SK-N-SH (cell line): Measurements from ENCODE around the gene STUB1. TPM values are rescaled to one million over a fixed set of nuclear protein-coding genes. Genes with fewer than 3 reads are reported as not detected.
A peak's percentile ranks its signal among the peaks of the same experiment; 100 is the strongest.

ENCODE experiments used
- CTCF ChIA-PET: fragments of 300-600, 350-600 bp; formaldehyde crosslinking; extraction: SDS; loops from one replicate; lab custom pipeline; 2021; lab: Yijun Ruan, JAX
- POLR2A ChIA-PET: fragments of 350-600 bp; sonication (Branson Sonifier 250); formaldehyde crosslinking; extraction: SDS; loops from one replicate; lab custom pipeline; 2020; ENCODE audit warnings: antibody characterized with exemption, inconsistent platforms; lab: Yijun Ruan, JAX
- DNase-seq: peaks from one replicate; pipeline ENCODE4 v3.0.0; 2012
- H2AFZ ChIP-seq: fragments of 200-600 bp; sonication (generic); 2 replicates; pipeline ENCODE4 v1.8.1; 2016; ENCODE audit warnings: antibody characterized with exemption, mild to moderate bottlenecking, low read depth
- H3F3A ChIP-seq: fragments of 200-600 bp; sonication (generic); replicated peaks from 2 replicates; pipeline ENCODE3; 2016; ENCODE audit warnings: antibody characterized with exemption, mild to moderate bottlenecking; ENCODE audit not compliant: insufficient read depth
- H3K27ac ChIP-seq, 2 experiments: fragments of 200-500 bp in 1 of 2; fragments of 200-600 bp in 1 of 2; sonication (Bioruptor generic) in 1 of 2; sonication (generic), shearing (Covaris generic) in 1 of 2; 2 replicates each; pipeline versions ENCODE4 v1.5.1 to v1.6.1; 2014 to 2016; ENCODE audit warnings: low read depth in 2 of 2, inconsistent platforms in 1 of 2, low read length in 1 of 2, mild to moderate bottlenecking in 1 of 2, mixed read lengths in 1 of 2
- H3K27me3 ChIP-seq: fragments of 200-600 bp; sonication (generic), shearing (Covaris generic); 2 replicates; pipeline ENCODE4 v1.6.1; 2016; ENCODE audit warnings: mixed run types; ENCODE audit not compliant: insufficient read depth
- H3K36me3 ChIP-seq, 2 experiments: fragments of 200-500 bp in 1 of 2; fragments of 200-600 bp in 1 of 2; sonication (Bioruptor generic) in 1 of 2; sonication (generic) in 1 of 2; replicated peaks in 1 of 2; 2 replicates each; pipeline versions ENCODE3 to v1.5.1; 2014 to 2016; ENCODE audit warnings: low read length in 1 of 2, mild to moderate bottlenecking in 1 of 2; ENCODE audit not compliant: insufficient read depth in 2 of 2, control insufficient read depth in 1 of 2
- H3K4me1 ChIP-seq, 2 experiments: fragments of 200-500 bp in 1 of 2; fragments of 200-600 bp in 1 of 2; sonication (Bioruptor generic) in 1 of 2; sonication (generic), shearing (Covaris generic) in 1 of 2; 2 replicates each; pipeline versions ENCODE4 v1.5.1 to v1.6.1; 2014 to 2016; ENCODE audit warnings: low read depth in 1 of 2, low read length in 1 of 2, mixed run types in 1 of 2; ENCODE audit not compliant: insufficient read depth in 2 of 2, control insufficient read depth in 1 of 2
- H3K4me2 ChIP-seq: fragments of 200-600 bp; sonication (generic), shearing (Covaris generic); 2 replicates; pipeline ENCODE4 v1.6.1; 2017; ENCODE audit warnings: mixed run types
- H3K4me3 ChIP-seq, 2 experiments: fragments of 200-500 bp in 1 of 2; fragments of 200-600 bp in 1 of 2; sonication (Bioruptor generic) in 1 of 2; sonication (generic), shearing (Covaris generic) in 1 of 2; 2 replicates each; pipeline versions ENCODE4 v1.5.1 to v1.8.1; 2014 to 2016; ENCODE audit warnings: low read depth in 2 of 2, inconsistent platforms in 1 of 2, low read length in 1 of 2, mild to moderate bottlenecking in 1 of 2, mixed read lengths in 1 of 2, moderate library complexity in 1 of 2
- H3K79me2 ChIP-seq: fragments of 200-600 bp; sonication (generic); 2 replicates; pipeline ENCODE4 v1.8.1; 2017; ENCODE audit warnings: mild to moderate bottlenecking; ENCODE audit not compliant: insufficient read depth
- H3K9ac ChIP-seq: fragments of 200-600 bp; sonication (generic); 2 replicates; pipeline ENCODE4 v1.6.1; 2017; ENCODE audit warnings: mixed run types
- H3K9me2 ChIP-seq: fragments of 200-600 bp; sonication (generic); 2 replicates; pipeline ENCODE4 v1.6.1; 2017; ENCODE audit warnings: mixed run types
- H3K9me3 ChIP-seq: fragments of 200-600 bp; sonication (generic); 2 replicates; pipeline ENCODE4 v1.6.1; 2017; ENCODE audit warnings: mixed run types, mild to moderate bottlenecking, moderate library complexity
- H4K20me1 ChIP-seq: fragments of 200-600 bp; sonication (generic); 2 replicates; pipeline ENCODE4 v1.6.1; 2017; ENCODE audit warnings: mild to moderate bottlenecking, mixed run types; ENCODE audit not compliant: insufficient read depth
- CHD2 ChIP-seq: fragments of 150-350 bp; IDR thresholded peaks from 2 replicates; pipeline ENCODE4 v1.6.1; 2018; ENCODE audit warnings: low read length; ENCODE audit not compliant: partially characterized antibody
- CTCF ChIP-seq: fragments of 200-600 bp; sonication (generic); IDR thresholded peaks from 2 replicates; pipeline ENCODE4 v1.6.1; 2017; ENCODE audit warnings: antibody characterized with exemption, mild to moderate bottlenecking, moderate library complexity
- ELF1 ChIP-seq: IDR thresholded peaks from 2 replicates; pipeline ENCODE4 v1.4.0; 2012
- EP300 ChIP-seq, 2 experiments: IDR thresholded peaks; 2 replicates each; pipeline versions ENCODE4 v1.4.0 to v1.6.1; 2012; ENCODE audit warnings: borderline replicate concordance in 1 of 2, low read depth in 1 of 2, low read length in 1 of 2
- FOSL2 ChIP-seq: IDR thresholded peaks from 2 replicates; pipeline ENCODE4 v1.4.0; 2012; ENCODE audit warnings: low read depth, mild to moderate bottlenecking, moderate library complexity, borderline replicate concordance
- FOXJ3 ChIP-seq: sonication (generic); formaldehyde crosslinking; IDR thresholded peaks from 2 replicates; pipeline ENCODE4 v1.5.1; 2020; ENCODE audit warnings: mild to moderate bottlenecking, missing genetic modification reagents
- FOXM1 ChIP-seq: IDR thresholded peaks from 2 replicates; pipeline ENCODE4 v1.4.0; 2012; ENCODE audit warnings: low read depth, mild to moderate bottlenecking
- NFIC ChIP-seq: IDR thresholded peaks from 2 replicates; pipeline ENCODE4 v1.4.0; 2012; ENCODE audit warnings: borderline replicate concordance
- NRF1 ChIP-seq: IDR thresholded peaks from 2 replicates; pipeline ENCODE4 v1.6.1; 2012; ENCODE audit warnings: low read depth, mild to moderate bottlenecking, low read length
- RAD21 ChIP-seq: IDR thresholded peaks from 2 replicates; pipeline ENCODE4 v1.6.1; 2012; ENCODE audit warnings: mild to moderate bottlenecking, low read length
- RCOR1 ChIP-seq: fragments of 150-350 bp; IDR thresholded peaks from 2 replicates; pipeline ENCODE4 v1.6.1; 2017; ENCODE audit warnings: antibody characterized with exemption, low read length
- RXRA ChIP-seq: IDR thresholded peaks from 2 replicates; pipeline ENCODE4 v1.4.0; 2012; ENCODE audit warnings: low read depth, mild to moderate bottlenecking, borderline replicate concordance
- SIN3A ChIP-seq: IDR thresholded peaks from 2 replicates; pipeline ENCODE4 v1.6.1; 2012; ENCODE audit warnings: low read depth, mild to moderate bottlenecking, low read length, moderate library complexity, borderline replicate concordance
- TAF1 ChIP-seq: IDR thresholded peaks from 2 replicates; pipeline ENCODE4 v1.6.1; 2012; ENCODE audit warnings: low read depth, mild to moderate bottlenecking, low read length, moderate library complexity, borderline replicate concordance
- TCF12 ChIP-seq: IDR thresholded peaks from 2 replicates; pipeline ENCODE4 v1.4.0; 2012
- TEAD4 ChIP-seq: IDR thresholded peaks from 2 replicates; pipeline ENCODE4 v1.4.0; 2012; ENCODE audit warnings: mild to moderate bottlenecking, borderline replicate concordance; ENCODE audit not compliant: insufficient read depth
- USF2 ChIP-seq: fragments of 150-350 bp; IDR thresholded peaks from 2 replicates; pipeline ENCODE4 v1.6.1; 2017; ENCODE audit warnings: antibody characterized with exemption, low read length, low read depth, borderline replicate concordance
- WGBS: methylation state at CpG from one replicate; pipeline ENCODE4 v1.1.6; 2017; ENCODE audit warnings: low lambda C conversion rate; 5-methylcytosine and 5-hydroxymethylcytosine counted together
- polyA plus RNA-seq, 3 experiments: library from polyadenylated mRNA; depleted of rRNA; stranded (reverse); fragments of >200 nt; gene quantifications; 2 replicates each; pipeline ENCODE4 v1.2.3, GENCODE V29; 2012
- TF ChIP-seq, protein P1 (sequence below): IDR thresholded peaks from 2 replicates; pipeline ENCODE4; 2012
- TF ChIP-seq, protein P2 (sequence below): IDR thresholded peaks from 2 replicates; pipeline ENCODE4 v1.4.0; 2012; ENCODE audit warnings: low read depth

STUB1 gene
- polyA plus RNA-seq, 1 of the 3 experiments (the other 2 are of a cell fraction) = 323 TPM

DNA sequence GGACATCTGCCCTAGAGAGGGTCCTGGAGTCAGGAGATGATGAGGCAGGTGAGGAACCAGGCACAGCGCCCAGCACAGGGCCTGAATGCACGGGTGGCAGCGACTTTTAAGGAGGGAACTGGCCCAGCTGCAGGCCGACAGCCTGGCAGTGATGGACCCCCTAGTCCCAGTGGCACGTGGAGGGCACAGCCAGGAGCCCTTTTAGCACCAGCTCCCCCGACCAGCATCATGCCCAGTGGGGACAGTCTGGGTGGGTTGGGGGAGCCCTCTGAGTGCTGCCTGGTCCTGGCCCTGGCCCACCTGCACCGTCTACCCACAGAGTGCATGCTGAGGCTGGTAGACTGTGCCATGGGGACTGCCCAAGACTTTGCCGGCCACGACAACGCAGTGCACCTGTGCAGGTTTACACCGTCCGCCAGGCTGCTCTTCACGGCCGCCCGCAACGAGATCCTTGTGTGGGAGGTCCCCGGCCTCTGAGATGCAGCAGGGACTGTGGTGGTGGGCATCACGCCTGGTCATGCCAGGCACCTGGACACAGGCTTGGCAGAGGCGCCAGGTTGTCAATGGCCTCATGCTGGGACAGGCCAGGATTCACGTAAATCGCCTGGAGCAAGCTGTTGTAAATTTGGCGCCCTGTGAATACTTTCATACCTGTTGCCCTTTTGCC, 13.0 kb upstream of the STUB1 start:
- TF ChIP-seq TAF1 (no peak), FOXJ3 (no peak), RAD21 (no peak)
- TF ChIP-seq, protein P1, sequence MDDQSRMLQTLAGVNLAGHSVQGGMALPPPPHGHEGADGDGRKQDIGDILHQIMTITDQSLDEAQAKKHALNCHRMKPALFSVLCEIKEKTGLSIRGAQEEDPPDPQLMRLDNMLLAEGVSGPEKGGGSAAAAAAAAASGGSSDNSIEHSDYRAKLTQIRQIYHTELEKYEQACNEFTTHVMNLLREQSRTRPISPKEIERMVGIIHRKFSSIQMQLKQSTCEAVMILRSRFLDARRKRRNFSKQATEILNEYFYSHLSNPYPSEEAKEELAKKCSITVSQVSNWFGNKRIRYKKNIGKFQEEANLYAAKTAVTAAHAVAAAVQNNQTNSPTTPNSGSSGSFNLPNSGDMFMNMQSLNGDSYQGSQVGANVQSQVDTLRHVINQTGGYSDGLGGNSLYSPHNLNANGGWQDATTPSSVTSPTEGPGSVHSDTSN = no peak
- TF ChIP-seq, protein P2, sequence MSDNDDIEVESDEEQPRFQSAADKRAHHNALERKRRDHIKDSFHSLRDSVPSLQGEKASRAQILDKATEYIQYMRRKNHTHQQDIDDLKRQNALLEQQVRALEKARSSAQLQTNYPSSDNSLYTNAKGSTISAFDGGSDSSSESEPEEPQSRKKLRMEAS = no peak
- TF ChIP-seq, all 33 proteins: peak for 0
- Histone ChIP-seq H3K4me1 (peaks cover 0 to 20% of the 10 kb centered on the region in 2 experiments; a peak in 1 of 4 replicates), H3K9me2 (no peaks in the 10 kb centered on the region), H3K27me3 (no peaks in the 10 kb centered on the region), H2AFZ (peak overlapping the region; percentile 36; the same call in 1 of the 2 replicates), H3F3A (no peaks in the 10 kb centered on the region), H3K9ac (no peak overlapping the region; the same call in 1 of the 2 replicates), H3K4me3 (no peak overlapping the region), H4K20me1 (0 out of 2 replicates have a peak, but pooled peaks cover 6% of the 10 kb centered on the region), H3K36me3 (peaks cover 5 to 41% of the 10 kb centered on the region in 2 experiments), H3K79me2 (peaks cover 25% of the 10 kb centered on the region), H3K9me3 (no peaks in the 10 kb centered on the region), H3K27ac (peak overlapping the region; percentile 25 to 81; a peak in 3 of 4 replicates), H3K4me2 (no peak overlapping the region)
- 76% methylated on average over 17 of the region's 22 CpGs for WGBS
- no peak for DNase-seq
- CTCF ChIA-PET = interaction anchor here (0.6 to 6.3 kb wide), 16 partner anchors 9 to 123 kb away, joined by 3 to 69 read pairs (median 4); partner anchors contain the start of genes JMJD8, RHBDL1, WDR24 and WDR90
- POLR2A ChIA-PET = interaction anchor here (0.6 to 1.5 kb wide), 4 partner anchors 8 to 17 kb away, joined by 3 to 4 read pairs (median 4); partner anchors contain the start of genes JMJD8, RHBDL1 and STUB1

- CTCF ChIA-PET = interaction anchor here (0.6 to 6.3 kb wide), 19 partner anchors 8 to 276 kb away, joined by 3 to 69 read pairs (median 5); partner anchors contain the start of genes JMJD8, RHBDL1, WDR24 and WDR90
- Histone ChIP-seq H3K4me1 (peaks cover 0 to 15% of the 10 kb centered on the region in 2 experiments; a peak in 1 of 4 replicates), H3K4me2 (peak within 1 kb of the TSS; percentile 96), H3K36me3 (peaks cover 5 to 42% of the 10 kb centered on the region in 2 experiments), H3K27me3 (no peaks in the 10 kb centered on the region), H3K79me2 (peaks cover 25% of the 10 kb centered on the region), H3K9ac (peak within 1 kb of the TSS; percentile 88), H3K4me3 (peak within 1 kb of the TSS; percentile 88 to 93), H3F3A (no peaks in the 10 kb centered on the region), H3K27ac (peak within 1 kb of the TSS; percentile 56 to 81), H2AFZ (peak within 1 kb of the TSS; percentile 36; the same call in 1 of the 2 replicates), H4K20me1 (0 out of 2 replicates have a peak, but pooled peaks cover 6% of the 10 kb centered on the region), H3K9me2 (no peaks in the 10 kb centered on the region), H3K9me3 (no peaks in the 10 kb centered on the region)
- POLR2A ChIA-PET = interaction anchor here (0.6 to 1.5 kb wide), 3 partner anchors 11 to 16 kb away, joined by 4 read pairs; partner anchors contain the start of genes JMJD8 and STUB1
- peak; percentile 96 for DNase-seq
- WGBS = under 1% methylated on average over 26 of the region's 78 CpGs
- no peak for TF ChIP-seq FOXM1
- TF ChIP-seq FOSL2 = no peak; the same call in 1 of the 2 replicates
- TF ChIP-seq CTCF = peak; percentile 82
- peak; percentile 95; the same call in 1 of the 2 replicates for TF ChIP-seq SIN3A
- TF ChIP-seq TCF12 = no peak
- TF ChIP-seq ELF1 = peak; percentile 79
- peak; percentile 90 for TF ChIP-seq TAF1
- no peak for TF ChIP-seq TEAD4
- TF ChIP-seq NRF1 = no peak; the same call in 1 of the 2 replicates
- no peak for TF ChIP-seq NFIC
- TF ChIP-seq EP300 (IDR thresholded peaks at IDR 0.05; ENCODE audit: borderline replicate concordance in 1 of 2, low read depth in 1 of 2, low read length in 1 of 2) = peak; percentile 25 to 30; a peak in 1 of 4 replicates
- no peak for TF ChIP-seq RXRA
- no peak; the same call in 1 of the 2 replicates for TF ChIP-seq RCOR1
- TF ChIP-seq, protein P1 = peak; percentile 57
- no peak for TF ChIP-seq USF2
- peak; percentile 73 for TF ChIP-seq CHD2
Measured at GRCh38 chr16:667780-668518, 12.3 kb upstream of the STUB1 start, which contains the start of gene RHOT2. Gene RHOT2 (plus strand): TSS chr16:668132. CDS start chr16:668200, 68 bp downstream.
